ENCODE data around the gene CCL4.
A peak's percentile ranks its signal among the peaks of the same experiment; 100 is the strongest.
"Not testable (repeated sequence)": the region's sequence is repeated elsewhere in the genome, so short reads cannot be mapped to it uniquely, and the experiment has no call there.

Gene CCL4

GRCh38 chr17:36103401-36103975 lies at the start of gene CCL4:
TSS of gene CCL4 (plus strand) at chr17:36103827. CDS start at chr17:36103906, 79 bp downstream.
- not testable (repeated sequence) for DNase-seq (ENCODE audit: low read depth in 2 of 2)

GRCh38 chr17:36055171-36055570 lies 48.5 kb upstream of the CCL4 start:
- no peak for DNase-seq (ENCODE audit: low read depth in 2 of 2)

DNA sequence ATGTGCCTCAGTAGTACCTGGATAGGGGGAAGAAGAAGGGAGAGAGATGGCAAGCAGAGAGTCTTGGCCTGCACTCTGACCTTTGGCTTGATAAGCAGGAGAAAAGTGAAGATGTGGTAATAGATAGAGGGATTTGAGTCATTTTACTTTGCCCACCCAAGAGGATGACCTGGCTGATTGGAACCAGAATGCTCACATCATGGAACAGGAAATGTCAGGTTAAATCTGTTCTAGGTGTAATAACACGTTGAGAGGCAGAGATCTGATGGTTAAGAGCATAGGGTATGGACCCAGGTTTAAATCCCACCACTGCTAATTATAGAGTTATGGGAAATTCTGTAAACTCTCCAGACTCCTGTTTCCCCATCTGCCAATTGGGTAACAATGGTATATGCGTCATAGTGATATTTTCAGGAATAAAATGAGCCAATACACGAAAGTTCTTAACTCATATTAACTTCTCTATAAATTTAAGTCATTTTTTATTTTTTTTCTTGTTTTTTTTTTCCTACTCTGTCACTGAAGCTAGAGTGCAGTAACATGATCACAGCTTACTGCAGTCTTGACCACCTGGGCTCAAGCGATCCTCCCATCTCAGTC lies 47.6 kb upstream of the CCL4 start:
- no peak for DNase-seq (ENCODE audit: low read depth in 2 of 2)

GRCh38 chr17:36057911-36058310 lies 45.7 kb upstream of the CCL4 start:
- DNase-seq (ENCODE audit: low read depth in 2 of 2), result no peak

DNA sequence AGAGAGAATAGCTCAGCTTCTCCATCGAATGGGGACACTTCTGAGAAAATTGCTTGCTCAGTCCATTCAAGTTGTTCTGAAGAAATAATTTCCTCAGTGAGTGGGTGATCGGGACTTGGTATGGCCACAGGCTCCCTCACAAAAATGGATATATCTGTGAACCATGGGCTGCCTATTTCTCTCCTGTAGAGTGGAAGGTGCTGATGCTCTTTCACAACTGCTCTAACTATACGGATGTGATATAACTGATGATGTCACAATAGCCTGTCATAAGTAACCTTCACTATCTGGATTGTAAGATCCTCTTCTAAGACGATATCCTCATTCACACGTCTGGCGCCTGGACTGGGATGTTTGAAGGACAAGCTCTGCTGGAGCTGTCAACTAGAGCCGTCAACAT lies 44.2 kb upstream of the CCL4 start:
- no peak for DNase-seq (ENCODE audit: low read depth in 2 of 2)

DNA sequence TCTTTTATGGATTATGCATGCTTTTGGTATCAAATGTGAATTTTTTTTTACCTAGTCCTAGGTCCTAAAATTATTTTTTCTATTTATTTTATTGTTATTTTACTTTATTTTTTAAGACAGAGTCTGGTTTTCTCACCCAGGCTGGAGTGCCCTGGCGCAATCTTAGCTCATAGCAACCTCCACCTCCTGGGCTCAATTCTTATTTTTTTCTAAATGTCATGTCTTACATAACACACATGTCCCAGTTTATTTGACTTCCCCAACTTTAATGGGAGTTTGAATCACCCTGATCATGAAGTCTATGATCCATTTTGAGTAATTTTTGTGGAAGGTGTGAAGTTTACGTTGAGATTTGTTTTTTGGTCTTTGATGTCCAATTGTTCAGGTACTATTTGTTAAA lies 42.8 kb upstream of the CCL4 start:
- DNase-seq (ENCODE audit: low read depth in 2 of 2), result no peak

GRCh38 chr17:36063786-36064541 lies 39.7 kb upstream of the CCL4 start, which contains the start of gene CCL18:
TSS of gene CCL18 (plus strand) at chr17:36064272. CDS start at chr17:36064343, 71 bp downstream.
- no peak for DNase-seq (ENCODE audit: low read depth in 2 of 2)

DNA sequence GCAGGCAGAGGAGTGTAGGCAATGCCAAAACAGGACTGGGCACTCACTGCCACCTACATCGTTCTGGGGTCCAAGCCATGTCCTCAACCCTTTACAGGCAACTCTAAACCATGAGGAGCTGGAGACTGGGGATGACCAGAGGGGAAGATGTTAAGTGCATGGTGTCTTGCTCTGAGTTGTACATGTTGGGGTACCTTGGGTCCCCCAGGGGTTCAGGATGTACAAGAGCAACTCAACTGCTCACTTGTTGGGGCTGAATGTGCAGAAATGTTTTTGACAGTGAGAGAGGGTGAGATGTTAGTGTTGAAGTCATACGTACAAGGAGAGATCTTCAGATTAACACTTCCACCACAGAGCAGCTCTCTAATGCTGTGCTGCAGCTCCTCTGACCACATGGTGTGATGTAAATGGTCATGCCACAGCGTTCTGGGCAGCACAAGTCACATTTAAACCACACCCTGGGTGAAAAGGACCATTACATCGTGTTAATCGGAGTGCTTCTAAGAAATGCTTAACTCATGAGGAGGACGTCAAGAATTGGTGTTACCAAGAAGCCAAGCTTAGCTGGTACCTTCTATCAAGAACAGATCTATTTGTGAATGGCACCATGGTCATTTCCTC lies 37.2 kb upstream of the CCL4 start:
- no peak for DNase-seq (ENCODE audit: low read depth in 2 of 2)

- DNase-seq (ENCODE audit: low read depth in 2 of 2), result no peak
These were observed 35.1 kb upstream of the CCL4 start for GRCh38 chr17:36068524-36068923.

DNA sequence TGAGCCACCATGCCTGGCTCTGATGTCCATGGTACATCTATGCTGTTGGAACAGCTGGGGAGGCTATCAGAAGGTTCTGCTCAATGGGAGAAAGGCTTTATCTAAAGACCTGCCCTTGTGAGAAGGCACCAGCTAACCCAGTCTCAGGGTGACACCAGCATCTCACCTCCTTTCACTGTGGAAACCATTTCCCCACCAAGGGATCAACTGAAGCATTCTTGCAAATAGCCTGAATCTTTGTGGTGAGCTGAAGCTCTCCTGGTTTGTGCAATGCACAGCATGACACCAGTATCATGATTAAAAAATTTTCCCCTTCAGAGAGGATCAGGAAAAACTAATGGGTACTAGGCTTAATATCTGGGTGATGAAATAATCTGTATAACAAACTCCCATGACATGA lies 34.5 kb upstream of the CCL4 start:
- DNase-seq (ENCODE audit: low read depth in 2 of 2), result no peak

GRCh38 chr17:36070427-36070826 lies 33.2 kb upstream of the CCL4 start:
- DNase-seq (ENCODE audit: low read depth in 2 of 2), result no peak

DNA sequence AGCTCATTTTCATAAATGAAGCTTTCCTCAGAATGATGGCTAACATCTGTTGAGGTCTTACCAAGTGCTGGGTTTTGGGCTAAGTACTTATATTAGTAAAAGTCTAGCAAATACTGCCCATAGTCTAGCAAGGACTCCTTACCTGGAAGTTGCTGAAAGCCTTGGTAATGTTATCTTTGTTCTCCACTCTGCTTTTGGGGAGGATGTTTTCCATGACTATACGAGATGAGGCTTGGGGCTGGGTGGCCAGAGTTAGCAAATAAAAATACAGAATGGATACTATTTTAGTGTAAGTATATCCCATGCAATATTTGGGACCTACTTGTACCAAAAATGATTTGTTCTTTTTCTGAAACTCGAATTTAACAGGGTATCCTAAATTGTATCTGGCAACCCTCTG lies 31.9 kb upstream of the CCL4 start:
- DNase-seq (ENCODE audit: low read depth in 2 of 2), result no peak

- DNase-seq (ENCODE audit: low read depth in 2 of 2), result peak in 1 of 2 donors; percentile 17
These were observed 31.1 kb upstream of the CCL4 start for GRCh38 chr17:36072431-36073121.

GRCh38 chr17:36074365-36074764 lies 29.3 kb upstream of the CCL4 start:
- DNase-seq (ENCODE audit: low read depth in 2 of 2), result no peak

GRCh38 chr17:36081681-36082471 lies 21.8 kb upstream of the CCL4 start:
- DNase-seq (ENCODE audit: low read depth in 2 of 2), result not testable (repeated sequence)

DNA sequence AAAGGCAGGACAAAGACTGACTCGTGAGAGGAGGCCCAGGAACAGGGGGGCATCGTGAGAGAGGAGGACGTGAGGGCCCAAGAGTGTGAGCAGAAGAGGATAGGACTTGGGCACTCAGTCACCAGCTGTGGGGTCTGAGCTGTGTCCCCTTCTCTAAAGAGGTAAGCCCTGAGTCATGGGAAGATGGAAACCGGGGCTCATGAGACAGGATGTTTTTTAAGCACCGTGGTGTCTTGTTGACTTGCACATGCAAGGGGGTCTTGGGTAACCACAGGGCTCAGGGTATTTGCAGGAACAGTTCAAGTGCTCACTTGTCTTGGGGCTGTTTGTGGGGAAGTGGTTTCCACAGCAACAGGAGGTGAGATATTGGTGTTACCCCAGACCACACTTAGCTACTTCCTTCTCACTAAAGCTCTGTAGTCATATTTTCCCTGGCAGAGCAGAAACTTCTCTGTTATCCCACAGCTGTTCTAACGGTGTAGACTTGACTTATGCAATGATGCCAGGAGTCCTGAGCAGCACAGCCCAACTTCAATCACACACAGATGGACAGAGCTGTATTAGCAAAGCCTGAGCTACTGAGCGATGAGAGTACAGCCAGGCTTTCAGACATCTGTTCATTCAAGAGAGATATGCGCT lies 21.0 kb upstream of the CCL4 start:
- DNase-seq (ENCODE audit: low read depth in 2 of 2), result not testable (repeated sequence)

DNA sequence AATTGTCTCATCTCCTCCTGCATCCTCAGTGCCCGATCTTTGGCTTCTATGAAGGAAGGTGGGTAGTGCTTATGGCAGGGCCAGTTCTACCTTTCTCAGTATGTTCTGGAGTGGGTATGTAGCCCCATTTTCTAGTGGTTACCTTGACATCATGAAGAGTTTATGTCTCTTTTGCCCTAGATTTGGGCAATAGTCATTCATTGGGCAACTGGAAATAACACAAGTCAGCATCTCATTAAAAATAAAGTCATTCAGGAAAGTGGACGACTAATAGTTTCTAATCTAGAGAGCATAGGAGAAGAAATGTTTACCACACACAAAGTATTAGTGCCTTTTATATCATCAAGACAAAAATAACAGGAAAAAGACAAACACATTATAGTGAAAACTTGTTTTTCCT lies 19.9 kb upstream of the CCL4 start:
- DNase-seq (ENCODE audit: low read depth in 2 of 2), result not testable (repeated sequence)

GRCh38 chr17:36085765-36086164 lies 17.9 kb upstream of the CCL4 start:
- DNase-seq (ENCODE audit: low read depth in 2 of 2), result no peak

DNA sequence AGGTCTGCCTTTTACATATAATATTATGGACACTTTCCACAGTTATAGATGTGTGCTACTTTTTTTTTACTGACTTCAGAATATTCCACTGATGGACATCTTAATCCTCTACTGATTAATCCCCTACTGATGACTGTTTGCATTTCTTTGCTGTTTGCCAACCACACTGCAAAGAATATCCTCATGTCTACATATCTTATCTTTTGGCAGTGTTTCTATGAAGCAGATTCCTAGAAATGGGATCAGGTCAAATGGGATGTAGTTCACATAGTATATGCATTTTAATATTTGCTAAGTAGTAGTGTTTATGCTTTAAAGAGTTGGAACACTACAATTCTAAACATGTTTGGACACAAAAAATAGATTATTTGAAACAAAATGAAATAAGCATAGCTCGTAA lies 16.8 kb upstream of the CCL4 start:
- DNase-seq (ENCODE audit: low read depth in 2 of 2), result no peak

GRCh38 chr17:36087471-36087870 lies 16.2 kb upstream of the CCL4 start:
- not testable (repeated sequence) for DNase-seq (ENCODE audit: low read depth in 2 of 2)

All from stimulated activated CD4-positive, alpha-beta T cell treated with anti-CD3 and anti-CD28 coated beads, Interleukin-1b, Interleukin-23, amount 100 ng/mL, for 1 hour (primary cell).